T-helper 22 cell (primary cell): ENCODE results near the gene ESRRB.

Source experiments
- DNase-seq: peaks from one replicate; pipeline ENCODE4 v3.0.0-alpha.2; 2020; ENCODE audit warnings: low read depth

ESRRB gene

DNA sequence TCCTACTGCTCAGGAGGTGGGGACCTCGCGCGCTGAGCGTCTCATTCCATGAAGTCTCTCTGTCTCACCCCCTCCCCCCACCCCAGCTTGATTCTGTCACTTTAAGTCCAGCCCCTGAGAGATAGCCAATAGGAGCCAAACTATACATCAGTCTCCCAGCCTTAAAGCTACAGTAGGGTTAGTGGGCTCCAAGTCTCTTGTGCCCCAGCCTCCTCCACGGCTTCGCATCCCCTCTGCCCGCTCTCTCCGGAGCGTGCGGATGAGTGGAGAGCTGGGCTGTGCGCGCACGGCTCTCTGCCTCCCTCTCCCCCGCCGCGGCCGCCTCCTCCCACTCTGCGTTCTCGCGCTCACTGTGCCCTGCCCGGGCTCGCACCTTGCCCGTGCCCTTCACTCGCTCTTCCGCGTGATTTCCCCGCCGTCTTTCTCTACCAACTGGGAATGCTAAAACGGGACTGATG is at the start of gene ESRRB:
TSS of gene ESRRB (plus strand) at position 191 of the 458 bp plus-strand sequence. CDS start at position 456, 265 bp downstream.
- DNase-seq = no peak

DNA sequence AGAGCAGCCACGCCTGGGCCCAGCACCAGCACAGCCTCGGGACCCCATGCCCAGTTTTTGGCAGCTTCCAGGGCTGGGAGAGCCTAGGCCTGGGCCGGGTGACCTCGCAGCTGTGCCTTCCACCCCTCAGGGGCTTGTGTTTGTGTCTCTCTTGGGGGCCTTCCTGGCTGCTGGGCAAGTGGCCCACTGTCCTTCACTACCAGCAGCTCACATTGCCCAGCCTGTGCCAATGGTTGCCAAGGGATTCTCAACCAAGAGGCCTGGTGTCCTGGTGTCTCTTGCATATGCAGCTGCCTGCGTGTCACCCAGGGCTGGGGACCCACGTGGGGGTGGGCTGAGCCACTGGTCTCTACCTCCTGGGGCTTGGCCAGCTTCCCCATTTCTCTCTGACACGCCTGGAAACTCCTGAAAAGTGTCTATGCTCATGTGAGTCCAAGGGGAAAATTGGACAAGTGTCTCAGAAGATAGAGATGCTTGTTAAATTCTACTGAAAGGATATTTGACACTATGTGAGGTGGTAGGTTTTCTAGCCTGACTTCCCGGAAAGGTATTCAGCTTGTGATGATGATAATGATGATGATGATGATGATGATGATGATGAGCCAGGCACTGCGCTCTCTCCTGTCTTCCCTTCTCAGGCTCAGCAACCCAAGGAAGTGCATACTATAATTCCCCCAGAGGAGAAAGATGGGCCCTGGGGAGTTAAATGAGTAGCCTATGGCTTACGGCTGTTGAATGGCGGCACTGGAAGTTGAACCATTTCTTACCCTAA is 48.8 kb upstream of the ESRRB start:
- no peak for DNase-seq

- no peak for DNase-seq
Observed at GRCh38 chr14:76328457-76329137, 47.3 kb upstream of the ESRRB start.

GRCh38 chr14:76329154-76329928 is 46.6 kb upstream of the ESRRB start:
- no peak for DNase-seq

- DNase-seq = no peak
Observed at GRCh38 chr14:76329951-76330350, 46.0 kb upstream of the ESRRB start.

GRCh38 chr14:76330411-76331327 is 45.3 kb upstream of the ESRRB start:
- no peak for DNase-seq

GRCh38 chr14:76331328-76332011 is 44.5 kb upstream of the ESRRB start:
- DNase-seq = no peak

GRCh38 chr14:76333664-76334063 is 42.3 kb upstream of the ESRRB start:
- no peak for DNase-seq

- no peak for DNase-seq
Observed at GRCh38 chr14:76334316-76334715, 41.6 kb upstream of the ESRRB start.

GRCh38 chr14:76336876-76337275 is 39.1 kb upstream of the ESRRB start:
- no peak for DNase-seq

GRCh38 chr14:76337635-76338545 is 38.0 kb upstream of the ESRRB start:
- DNase-seq = no peak

DNA sequence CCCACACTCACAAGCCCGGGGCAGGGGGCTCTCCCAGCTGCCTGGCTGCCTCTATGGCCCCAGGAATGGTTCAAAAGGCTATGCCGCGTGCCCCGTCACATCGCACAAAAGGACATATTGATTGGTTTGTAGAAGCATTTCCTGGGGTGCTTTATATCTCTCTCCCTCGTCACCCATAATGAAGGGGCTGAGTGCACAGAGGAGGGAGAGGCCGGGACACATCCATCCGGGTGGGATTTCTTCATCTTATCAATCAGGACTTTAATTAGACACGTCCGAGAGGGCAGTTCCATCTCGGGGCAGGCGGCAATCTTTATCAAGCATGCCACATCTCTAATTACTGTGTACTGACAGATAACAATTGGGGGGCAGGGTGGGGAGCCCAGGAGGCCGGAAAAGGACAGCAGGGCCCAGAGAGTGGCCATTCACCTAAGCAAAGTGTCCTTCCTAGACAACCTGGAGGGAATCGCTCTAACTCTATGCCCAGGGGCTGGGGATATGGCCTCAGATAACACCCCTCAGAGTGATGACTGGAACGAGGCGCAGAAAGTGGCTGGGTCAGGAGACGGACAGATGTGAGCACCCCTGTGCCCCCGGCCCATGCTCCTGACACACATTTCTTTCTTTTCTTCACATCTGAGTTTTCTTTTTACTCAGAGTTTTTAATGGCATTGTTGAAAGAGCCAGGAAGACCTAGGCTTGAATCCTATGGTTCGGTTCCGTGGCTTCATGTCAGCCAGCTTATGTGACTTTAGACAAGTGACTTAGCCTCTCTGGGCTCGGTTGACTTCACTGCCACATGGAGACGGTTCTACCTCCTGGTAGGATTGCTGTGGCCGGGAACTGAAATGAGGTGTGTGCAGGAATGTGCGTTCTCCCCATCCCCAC is 36.0 kb upstream of the ESRRB start:
- DNase-seq = no peak

GRCh38 chr14:76343386-76343785 is 32.6 kb upstream of the ESRRB start:
- no peak for DNase-seq

GRCh38 chr14:76346391-76347160 is 29.4 kb upstream of the ESRRB start:
- DNase-seq = no peak

DNA sequence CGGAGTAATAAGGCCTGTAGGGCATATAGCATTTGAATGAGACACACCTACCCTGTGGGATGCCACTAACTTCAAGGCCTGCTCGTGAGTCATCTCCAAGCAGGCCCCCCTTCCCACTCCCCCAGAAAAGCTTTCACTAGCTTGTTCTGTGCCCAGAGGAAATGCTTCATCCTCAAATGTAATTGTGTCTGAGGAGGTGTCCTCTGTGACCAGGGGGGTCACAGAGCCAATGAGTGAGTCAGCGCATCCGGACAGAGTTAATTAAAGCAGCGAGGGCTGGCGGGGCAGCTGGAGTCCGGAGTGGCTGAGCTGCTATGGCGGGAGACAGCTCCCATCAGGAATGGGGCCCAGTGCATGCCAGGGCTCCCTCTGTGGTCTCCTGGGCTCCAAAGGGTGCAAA is 27.0 kb upstream of the ESRRB start:
- DNase-seq = no peak

GRCh38 chr14:76349993-76350392 is 25.9 kb upstream of the ESRRB start:
- no peak for DNase-seq

GRCh38 chr14:76350671-76351070 is 25.3 kb upstream of the ESRRB start:
- DNase-seq = no peak

GRCh38 chr14:76351941-76352340 is 24.0 kb upstream of the ESRRB start:
- DNase-seq = no peak
